ENCODE data around the gene TMCC3.
"Not testable (repeated sequence)": the region's sequence is repeated elsewhere in the genome, so short reads cannot be mapped to it uniquely, and the experiment has no call there.

TMCC3 gene

DNA sequence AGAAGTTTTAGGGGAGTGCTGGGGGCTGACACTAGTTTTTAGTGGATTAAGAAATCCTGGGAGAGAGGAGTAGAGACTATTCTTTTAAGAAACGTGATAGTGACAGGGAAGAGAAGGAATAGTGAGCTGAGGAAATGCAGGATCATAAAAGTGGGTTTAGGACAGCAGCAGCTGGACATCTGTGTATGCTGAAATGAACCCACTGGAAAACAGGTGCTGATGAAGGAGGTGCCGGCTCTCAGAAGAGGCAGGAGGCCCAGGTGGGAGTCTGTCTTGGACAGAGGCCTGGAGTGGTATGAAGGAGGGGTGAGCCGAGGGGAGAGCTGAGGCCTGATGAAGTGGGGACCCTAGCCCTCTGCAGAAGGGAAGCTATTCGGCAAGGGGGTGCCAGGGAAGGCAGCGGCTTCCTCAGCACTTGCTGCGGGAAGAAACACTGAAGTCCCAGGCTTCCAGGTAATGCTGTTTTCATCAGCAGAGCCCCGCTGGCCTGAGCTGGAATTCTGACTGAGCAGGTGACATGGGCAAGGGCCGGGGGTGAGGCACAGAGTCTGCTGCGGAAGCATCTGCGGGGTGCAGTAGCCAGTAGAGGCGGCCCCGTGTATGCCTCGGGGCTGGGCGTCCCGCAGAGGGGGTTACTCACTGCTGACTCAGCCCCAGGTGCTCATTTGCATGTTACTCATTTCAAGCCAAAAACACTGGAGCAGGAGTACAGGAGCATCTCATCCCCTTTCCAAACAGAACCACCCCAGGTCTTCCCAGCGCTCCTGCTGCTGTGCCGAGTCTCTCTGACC is 89.7 kb downstream of the TMCC3 start:
- no peak for DNase-seq

DNA sequence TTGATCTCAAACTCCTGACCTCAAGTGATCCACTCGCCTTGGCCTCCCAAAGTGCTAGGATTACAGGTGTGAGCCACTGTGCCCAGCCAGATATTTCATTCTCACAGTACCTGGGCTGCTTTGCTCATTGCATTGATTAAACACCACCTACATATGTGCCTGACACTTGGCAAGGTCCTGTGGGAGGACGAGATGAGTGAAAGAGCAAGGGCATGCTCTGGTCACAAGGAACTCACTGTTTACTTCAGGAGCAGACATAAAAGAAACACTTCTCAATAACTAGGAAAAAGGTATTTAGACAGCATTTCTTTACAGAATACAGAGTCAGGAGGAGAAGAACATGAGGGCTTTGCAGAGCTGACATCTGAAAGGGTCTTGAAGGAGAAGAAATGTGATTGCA is 91.7 kb downstream of the TMCC3 start:
- no peak for DNase-seq

DNA sequence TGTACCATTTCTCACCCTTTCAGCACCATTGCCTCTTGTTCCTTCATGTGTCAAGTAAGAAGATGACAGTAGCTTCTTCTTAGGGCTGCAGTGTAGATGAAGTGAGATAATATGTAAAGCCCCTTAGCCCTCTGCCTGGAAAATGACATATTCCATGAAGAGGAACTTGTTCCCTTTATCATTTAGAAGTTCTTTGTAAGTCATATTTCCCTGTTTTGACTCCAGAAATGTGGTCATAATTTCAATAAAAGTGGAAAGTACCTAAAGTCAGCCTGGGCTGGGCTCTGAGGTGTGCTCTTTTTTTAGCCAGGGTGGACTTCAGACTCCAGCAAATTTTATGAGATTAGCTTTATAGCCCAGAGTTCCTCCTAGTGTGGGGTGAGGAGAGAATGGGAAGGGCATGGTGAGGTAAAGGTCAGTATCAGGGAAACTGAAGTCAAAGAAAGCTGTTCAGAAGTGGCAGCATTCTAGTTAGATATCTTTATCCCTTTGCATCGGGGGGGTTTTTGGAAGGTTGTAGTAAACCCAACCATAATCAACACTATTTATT is 92.5 kb downstream of the TMCC3 start:
- DNase-seq = no peak

DNA sequence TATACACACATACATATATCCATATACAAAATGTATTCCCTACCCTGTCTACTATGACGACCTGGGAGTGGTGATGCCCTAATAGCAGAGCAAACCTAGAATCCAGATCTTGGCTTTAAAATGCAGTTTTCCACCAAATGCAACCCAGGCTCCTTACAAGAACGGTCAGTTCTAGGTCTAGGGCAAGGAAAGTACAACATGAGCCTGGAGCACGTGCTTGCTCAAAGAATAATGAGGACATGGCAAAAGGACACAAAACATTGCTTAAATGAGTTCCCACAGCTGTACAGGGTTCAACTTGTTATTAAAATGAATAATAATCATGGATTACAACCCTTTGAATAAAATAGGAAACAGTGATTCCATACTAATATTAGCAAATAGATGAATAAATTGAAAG is 94.7 kb downstream of the TMCC3 start:
- no peak for DNase-seq

DNA sequence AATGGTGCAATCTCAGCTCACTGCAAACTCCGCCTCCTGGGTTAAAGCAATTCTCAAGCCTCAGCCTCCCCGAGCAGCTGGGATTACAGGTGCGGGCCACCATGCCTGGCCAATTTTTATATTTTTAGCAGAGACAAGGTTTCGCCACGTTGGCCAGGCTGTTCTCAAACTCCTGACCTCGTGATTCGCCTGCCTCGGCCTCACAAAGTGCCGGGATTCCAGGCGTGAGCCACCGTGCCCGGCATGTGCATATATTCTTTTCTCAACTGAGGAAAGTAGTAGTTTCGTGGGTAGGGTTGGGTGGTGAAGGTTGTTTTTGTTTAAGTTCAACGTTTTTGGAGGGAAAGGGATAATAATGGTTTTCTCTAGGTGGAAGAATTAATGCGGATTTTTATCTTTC is 96.5 kb downstream of the TMCC3 start:
- DNase-seq = no peak

DNA sequence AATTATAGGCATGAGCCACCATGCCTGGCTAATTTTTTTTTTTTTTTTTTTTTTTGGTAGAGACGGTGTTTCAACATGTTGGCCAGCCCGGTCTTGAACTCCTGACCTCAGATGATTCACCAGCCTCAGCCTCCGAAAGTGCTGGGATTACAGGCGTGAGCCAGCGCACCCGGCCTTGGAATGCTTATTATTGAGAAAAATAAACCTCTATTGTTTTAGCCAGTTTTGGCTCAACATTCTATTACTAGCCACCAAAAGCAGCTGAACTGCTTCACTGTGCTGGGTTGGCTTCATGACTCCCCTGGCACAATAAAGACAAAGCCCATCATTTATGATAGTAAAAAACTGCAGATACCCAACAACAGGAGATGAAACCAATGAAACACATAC is 97.2 kb downstream of the TMCC3 start:
- DNase-seq = no peak

DNA sequence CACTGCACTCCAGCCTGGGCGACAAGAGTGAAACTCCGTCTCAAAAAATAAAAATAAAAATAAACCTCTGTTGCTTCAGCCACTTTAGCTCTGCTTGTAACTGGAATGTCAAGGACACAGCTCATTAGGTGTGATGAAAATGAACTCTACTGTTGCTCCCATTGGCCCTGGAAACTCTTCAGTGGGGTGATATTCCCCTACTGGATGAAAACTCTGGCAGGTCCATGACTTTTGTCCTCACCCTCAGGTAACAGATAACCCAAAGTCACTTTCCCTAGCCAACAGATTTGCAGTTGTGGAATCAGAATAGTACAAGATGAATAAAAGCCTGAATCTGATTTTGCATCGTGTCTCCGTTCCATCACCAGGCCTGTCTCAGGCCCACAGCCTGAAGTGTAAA is 98.5 kb downstream of the TMCC3 start:
- no peak for DNase-seq

DNA sequence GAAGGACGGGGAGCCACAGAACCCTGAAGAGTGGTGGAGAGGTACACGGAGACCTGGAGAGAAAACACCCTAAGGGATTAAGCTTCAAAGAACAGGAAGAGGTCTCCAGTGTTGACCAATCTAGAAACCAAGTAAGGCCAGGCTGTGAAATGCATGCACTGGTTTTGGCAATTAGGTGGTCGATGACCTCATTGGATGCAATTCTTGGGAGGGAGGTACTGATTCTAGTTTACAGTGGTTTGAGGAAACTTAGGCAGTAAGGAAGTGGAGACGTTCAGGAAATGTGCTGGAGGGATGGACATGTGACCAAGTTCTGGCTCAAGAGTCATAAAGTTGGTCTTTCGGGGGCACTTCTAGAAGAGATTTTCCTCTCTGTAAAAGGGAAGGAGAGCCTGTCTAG is 99.4 kb downstream of the TMCC3 start:
- no peak for DNase-seq

DNA sequence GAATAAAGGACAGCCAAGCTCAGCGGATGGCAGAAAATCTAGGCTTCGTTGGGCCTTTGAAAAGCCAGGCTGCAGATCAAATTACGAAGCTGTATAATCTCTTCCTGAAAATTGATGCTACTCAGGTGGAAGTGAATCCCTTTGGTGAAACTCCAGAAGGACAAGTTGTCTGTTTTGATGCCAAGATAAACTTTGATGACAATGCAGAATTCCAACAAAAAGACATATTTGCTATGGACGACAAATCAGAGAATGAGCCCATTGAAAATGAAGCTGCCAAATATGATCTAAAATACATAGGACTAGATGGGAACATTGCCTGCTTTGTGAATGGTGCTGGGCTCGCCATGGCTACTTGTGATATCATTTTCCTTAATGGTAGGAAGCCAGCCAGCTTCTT is 101.5 kb downstream of the TMCC3 start:
- not testable (repeated sequence) for DNase-seq

DNA sequence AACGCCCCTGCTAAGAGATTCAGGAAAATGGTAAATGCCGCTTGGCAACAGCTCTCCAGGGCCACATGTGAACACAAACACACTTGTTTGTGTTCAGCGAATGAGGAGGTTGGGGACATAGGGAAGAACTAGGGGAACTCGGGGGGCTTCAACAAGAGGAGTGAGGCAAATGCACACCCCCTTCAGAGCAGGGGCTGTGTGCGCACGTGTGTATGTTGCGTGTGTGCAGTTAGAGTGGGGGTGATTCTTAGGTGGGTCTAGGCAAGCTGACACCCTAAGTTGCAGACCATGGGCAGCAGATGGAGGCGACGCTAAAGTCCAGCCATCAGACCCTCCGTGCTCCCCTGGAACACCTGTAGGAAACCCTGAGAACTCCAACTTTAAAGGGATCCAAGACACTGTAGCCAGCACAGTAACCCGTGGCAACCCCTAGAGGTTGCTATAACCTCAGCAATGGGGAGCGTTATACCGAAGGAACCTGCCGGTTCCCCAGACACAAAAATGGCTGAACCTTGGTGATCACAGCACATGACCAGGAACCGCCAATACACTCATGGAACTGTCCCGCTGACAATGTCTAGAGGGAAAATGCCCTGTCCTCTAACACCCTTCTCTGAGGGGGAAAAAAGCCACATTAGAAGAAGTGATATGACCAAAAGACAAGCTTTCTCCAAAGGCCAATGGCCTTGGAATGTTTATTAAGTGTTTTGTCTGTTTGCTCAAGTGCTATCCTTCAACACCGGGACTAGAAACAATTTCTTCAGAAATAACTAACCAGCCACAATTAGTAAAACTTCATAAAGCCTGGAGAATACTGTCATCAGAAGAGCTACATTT is 104.2 kb downstream of the TMCC3 start:
- DNase-seq = no peak

DNA sequence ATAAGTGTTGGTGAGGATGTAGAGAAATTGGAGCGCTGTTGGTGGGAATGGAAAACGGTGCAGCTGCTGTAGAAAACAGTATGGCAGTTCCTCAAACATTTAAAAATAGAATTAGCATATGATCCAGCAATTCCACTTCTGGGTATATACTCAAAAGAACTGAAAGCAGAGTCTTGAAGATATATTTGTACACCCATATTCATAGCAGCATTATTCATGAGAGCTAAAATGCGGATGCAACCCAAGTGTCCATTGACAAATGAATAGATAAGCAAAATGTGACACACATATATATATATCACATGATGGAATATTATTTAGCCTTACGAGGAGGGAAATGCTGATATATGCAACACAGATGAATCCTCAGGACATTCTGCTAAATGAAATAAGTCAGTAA is 106.0 kb downstream of the TMCC3 start:
- DNase-seq = no peak

DNA sequence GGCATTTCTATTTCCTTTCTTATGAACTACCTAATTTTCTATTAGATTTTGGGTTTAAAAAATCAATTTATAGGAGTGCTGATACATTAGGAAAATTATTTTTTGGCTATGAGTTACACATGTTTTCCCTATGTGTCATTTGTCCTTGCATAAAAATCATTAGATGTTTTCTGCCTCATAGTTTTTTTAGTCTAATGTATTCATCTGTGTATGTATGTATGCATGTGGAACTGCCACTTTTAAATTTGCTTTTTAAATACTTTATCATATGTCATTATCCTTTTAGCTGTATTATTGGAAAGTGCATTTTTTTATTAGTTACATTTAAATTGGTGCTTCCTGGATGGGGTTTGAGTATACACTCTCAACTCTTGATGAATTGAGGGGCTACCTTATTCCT is 112.0 kb downstream of the TMCC3 start:
- no peak for DNase-seq

DNA sequence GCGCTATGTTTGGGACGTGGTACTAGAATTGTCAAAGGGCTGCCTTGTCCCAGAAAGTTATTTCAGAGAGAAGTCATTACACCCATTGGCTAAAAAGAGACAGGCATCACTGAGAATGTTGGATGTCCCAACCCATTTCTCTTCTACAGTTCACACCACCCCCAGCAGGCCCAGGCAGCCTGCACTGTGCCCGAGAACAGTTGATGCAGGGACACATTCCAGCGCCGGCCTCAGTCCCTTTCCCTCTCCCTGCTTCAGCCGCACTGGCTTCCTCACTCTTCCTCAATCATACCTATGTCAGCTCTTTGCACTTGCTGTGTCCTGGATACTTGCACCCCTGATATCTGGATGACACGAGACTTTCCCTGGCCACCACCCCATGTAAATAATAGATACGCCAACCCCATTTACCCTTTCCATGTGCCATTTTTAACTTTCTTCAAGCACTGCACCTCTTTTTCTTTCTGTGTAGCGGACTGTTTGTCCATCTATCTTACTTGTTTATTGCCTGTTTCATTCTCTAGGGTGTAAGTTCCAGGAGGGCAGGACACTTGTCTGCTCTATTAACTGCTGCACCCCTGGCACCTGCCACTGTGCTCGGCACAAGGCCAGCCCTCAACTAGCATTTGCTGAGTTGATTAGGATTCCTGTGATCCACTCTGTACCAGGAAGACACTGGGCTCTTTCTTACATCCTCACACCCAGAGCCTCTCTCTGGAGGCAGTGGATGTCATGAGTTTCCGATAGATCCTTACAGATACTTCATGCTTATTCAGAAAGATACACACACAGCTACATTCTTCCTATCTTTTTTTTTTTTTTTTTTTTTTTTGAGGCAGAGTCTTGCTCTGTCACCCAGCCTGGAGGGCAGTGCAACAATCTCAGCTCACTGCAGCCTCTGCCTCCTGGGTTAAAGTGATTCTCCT is 114.1 kb downstream of the TMCC3 start:
- no peak for DNase-seq

DNA sequence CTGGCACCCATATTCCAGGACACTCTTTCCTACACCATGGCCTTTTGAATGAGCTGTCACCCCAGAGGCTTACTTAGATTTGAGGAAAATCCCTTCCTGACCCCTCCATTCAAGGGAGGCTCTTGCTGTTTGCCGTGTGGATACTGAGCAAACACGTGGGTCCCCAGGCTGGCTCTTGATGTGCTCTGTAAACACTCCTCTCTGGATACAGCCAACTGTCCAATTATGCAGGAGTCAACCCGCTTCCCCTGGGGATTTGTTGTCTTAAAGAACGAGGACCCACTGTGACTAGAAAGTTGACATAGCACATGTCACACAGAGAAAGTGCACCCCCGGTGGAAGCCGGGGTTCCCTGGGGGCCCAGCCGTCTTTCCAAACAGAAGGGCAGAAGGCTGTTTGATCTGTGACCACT is 114.8 kb downstream of the TMCC3 start:
- no peak for DNase-seq

DNA sequence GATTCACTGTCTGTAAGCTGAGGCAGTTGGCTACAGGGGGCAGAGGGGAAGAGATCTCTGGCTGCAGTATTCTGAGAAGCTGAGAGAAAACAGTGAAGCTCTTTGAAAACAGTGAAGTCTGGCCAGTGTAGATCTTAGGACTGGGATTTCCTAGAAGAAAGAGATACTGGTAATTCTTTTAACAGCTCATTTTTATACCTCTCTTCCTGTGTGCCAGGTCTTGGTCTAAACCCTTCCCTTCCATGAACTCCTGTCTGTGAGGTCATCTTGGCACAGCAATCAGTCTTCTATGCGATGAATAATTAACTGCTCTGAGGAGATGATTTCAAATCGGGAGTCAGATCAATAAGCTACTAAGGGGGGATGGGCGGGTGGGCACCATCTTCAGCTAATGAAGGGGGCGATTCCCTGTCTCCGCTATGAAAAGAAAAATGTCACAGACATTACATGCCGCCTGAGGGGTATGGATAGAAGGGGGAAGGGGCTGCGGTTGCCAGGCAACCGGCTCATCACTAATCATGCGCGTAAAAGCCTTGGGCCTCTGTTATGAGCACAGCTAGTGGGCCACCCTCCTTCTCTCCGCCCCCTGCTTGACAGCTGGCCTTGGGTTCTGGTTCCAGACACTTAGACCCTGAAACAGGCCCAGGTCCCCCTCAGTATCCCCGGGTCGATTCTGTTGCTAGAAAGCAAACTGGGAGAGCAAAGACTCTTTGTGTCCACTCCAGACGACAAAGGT is 115.4 kb downstream of the TMCC3 start:
- no peak for DNase-seq

DNA sequence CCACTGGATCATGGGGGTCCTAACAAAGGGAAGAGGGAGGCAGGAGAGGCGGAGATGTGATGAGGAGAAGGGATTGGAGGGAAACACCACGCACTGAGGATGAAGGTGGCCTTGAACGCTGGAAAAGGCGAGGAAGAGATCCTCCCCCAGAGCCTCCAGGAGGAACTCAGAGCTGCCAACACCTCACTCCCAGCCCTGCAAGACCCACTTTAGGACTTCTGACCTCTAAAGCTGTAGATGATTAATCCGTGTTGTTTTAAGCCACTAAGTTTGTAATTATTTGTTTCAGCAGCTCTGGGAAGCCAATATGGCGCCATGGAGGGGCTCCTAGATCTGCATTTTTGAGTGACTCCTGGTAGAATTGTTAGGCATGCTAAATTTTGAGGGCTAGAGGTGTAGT is 116.1 kb downstream of the TMCC3 start:
- no peak for DNase-seq

DNA sequence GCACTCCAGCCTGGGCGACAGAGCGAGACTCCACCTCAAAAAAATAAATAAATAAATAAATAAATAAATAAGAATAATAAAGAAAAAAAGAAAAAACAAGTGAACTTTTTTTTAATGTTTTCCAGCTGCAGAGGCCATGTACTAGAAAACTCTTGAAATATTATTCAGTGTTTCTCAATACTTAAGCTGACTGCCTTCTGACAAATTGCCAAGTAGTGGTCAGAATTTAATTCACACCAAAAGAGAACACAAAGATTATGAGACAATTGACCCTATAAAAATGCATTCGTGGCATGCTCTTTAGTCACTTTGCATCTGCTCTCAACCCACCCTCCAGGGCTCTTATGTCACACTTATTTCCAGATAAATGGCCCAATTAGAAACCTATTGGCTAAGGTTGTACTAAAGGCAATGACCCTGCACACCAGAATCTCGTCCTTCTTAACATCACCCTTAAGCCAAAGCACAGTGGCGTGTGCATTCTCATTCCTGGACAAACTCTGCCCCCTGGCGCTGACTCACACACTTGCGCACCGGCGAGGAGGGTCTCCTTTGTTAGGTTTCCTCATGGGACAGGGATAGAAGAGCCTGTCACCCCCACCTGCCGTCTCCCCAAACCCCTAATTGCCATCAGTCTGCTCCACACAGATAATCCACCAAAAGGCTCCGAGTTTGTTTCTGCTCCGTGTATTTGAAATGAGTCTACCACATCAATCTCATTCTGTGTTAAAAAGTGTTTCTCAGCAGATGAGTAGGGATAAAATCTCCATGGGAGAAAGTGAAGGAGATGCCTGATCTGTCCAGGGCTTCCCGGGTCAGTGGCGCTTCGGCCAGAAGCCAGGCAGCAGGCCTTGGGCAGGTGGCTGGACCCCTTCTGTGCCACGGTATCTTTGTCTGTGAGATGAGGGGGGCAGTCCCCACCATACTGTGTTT is 117.6 kb downstream of the TMCC3 start:
- peak; percentile 75 for DNase-seq

DNA sequence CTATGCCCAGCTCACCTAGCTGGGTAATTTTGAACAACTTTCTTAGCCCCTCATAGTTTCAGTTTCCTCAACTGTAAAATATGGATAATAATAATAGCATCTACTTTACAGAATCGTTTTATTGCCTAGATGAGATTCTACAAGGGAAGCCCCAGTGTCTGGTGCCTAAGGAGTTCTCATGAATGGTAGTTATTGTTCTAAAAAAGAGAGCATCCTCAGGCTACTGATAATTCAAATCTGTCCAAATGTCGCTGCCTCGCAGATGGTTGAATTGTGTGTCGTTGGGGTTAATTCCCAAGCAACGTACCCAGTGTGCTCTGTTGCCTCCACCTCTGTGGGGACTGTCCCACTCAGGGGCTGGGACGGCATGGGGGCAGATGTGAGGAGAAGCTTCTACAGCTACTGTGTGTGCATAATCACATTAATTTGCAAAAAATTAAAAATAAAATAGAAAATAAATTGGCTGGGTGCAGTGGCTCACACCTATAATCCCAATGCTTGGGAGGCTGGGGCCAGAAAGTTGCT is 119.1 kb downstream of the TMCC3 start:
- DNase-seq = no peak

DNA sequence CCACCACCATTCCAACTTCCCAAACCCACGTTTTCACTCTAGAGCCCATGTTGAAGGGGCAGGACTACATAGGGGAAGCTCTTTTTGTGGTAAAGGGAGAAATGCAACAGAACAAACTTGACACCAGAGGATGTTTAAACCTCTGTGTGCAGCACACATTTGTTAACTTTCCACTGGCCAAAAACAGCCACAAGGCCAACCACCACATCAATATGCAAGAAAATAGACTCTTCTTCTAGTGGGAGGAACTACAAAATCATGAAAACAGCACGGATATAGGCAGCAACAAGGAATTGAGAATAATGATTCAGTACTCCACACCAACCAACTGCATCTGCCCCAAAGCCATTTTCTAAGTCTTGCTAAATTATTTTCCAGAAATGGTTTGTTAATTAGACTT is 124.4 kb downstream of the TMCC3 start:
- DNase-seq = no peak

Measured in activated T-cell treated with anti-CD3 and anti-CD28 coated beads, Interleukin-2, amount 50 U/mL, for 1 hour (primary cell).